RPMI8226 (cell line): Measurements from ENCODE around the gene ITPKC.
"Not testable (repeated sequence)": the region's sequence is repeated elsewhere in the genome, so short reads cannot be mapped to it uniquely, and the experiment has no call there.

Experiments
- DNase-seq: peaks from one replicate; pipeline ENCODE4 v3.0.0-alpha.2; 2015

ITPKC gene

GRCh38 chr19:40774916-40775631, 58.2 kb downstream of the ITPKC start, which contains the start of gene MIA:
MIA (plus strand) TSS chr19:40775521; CDS start chr19:40775543, 22 bp downstream.
- no peak for DNase-seq

- no peak for DNase-seq
These were observed 58.7 kb downstream of the ITPKC start for GRCh38 chr19:40775632-40776022.

GRCh38 chr19:40776364-40776763, 59.5 kb downstream of the ITPKC start:
- no peak for DNase-seq

GRCh38 chr19:40776932-40777644, 60.2 kb downstream of the ITPKC start:
- DNase-seq: peak; percentile 86

GRCh38 chr19:40777645-40777936, 60.7 kb downstream of the ITPKC start:
- no peak for DNase-seq

- DNase-seq: peak; percentile 98
These were observed 61.2 kb downstream of the ITPKC start, which contains the start of gene RAB4B for GRCh38 chr19:40777937-40778705. RAB4B (plus strand) TSS chr19:40778247; CDS start chr19:40778376, 129 bp downstream.

GRCh38 chr19:40778706-40779284, 61.9 kb downstream of the ITPKC start:
- DNase-seq: no peak

- no peak for DNase-seq
These were observed 63.7 kb downstream of the ITPKC start for GRCh38 chr19:40780582-40780981.

GRCh38 chr19:40781140-40781539, 64.2 kb downstream of the ITPKC start:
- DNase-seq: no peak

GRCh38 chr19:40783711-40784110, 66.8 kb downstream of the ITPKC start:
- no peak for DNase-seq

- not testable (repeated sequence) for DNase-seq
These were observed 67.2 kb downstream of the ITPKC start for GRCh38 chr19:40784146-40784545.

- no peak for DNase-seq
These were observed 68.6 kb downstream of the ITPKC start for GRCh38 chr19:40785526-40785925.

- DNase-seq: no peak
These were observed 69.4 kb downstream of the ITPKC start for GRCh38 chr19:40786060-40787037.
